HuH-7 (cell line): ENCODE data around the gene RAPGEF6.
"Not testable (repeated sequence)": the region's sequence is repeated elsewhere in the genome, so short reads cannot be mapped to it uniquely, and the experiment has no call there.

Experiments used
- DNase-seq: peaks from one replicate; pipeline ENCODE4 v3.0.0; 2011; ENCODE audit warnings: low spot score

The RAPGEF6 gene

DNA sequence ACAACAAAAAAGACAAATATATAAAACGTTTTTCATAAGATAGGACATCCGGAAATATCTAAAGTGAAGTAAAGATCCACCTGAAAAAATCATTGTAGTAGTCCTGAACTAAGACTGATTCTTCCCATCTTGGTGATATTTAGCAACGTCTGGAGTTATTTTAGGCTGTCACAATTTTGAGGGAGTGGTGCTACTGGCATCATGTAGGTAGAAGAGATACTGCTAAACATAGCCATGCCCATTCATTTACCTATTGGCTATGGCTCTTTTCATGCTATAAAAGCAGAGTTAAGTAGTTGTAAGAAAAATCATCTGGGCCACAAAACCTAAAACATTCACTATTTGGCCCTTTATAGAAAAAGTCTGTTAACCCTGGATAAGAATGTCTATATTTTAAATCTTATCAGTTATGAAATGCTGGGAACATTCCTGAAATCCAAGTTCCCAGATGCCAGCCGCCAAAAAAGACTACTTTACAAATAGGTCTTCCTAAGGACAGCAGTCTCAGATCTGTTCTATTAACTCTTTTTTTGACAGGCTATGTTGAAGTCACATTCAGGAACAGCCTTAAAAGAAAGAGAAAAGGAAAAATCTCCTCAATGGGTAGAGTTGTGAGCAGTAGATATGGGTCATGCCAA is 27.0 kb downstream of the RAPGEF6 start:
- no peak for DNase-seq

DNA sequence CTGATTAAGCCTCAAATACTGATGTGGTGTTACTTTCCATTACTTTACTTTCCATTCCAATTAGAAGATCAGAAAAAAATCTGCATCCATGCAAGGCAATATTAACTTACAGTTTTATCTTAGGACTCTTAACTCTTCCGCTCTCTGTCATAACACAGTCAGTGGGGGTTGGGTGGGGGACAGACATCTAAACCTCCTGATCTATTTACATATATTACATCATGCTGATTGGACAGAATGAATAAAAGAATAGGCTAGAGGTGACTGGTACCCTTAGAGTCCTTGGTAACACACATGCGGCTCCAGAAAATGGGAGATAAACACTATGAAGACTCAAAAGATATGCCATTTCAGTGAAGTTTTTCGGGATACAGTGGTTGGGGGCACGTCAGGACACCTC is 27.6 kb downstream of the RAPGEF6 start:
- no peak for DNase-seq

DNA sequence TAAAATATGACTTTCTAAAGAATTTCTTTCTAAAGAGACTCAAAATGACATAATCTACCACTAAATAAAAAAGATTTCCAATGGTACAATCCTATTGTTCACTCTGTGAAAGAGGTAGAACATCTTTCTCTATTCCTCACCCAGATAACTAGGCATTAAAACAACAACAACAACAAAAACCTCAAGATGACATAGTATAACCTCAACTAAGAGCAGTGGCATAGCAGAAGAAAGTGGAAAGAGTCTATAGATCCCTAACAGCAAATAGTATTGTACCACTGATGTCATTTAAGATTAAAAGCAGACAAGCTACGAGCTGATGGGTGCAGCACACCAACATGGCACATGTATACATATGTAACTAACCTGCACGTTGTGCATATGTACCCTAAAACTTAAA is 29.9 kb downstream of the RAPGEF6 start:
- no peak for DNase-seq

DNA sequence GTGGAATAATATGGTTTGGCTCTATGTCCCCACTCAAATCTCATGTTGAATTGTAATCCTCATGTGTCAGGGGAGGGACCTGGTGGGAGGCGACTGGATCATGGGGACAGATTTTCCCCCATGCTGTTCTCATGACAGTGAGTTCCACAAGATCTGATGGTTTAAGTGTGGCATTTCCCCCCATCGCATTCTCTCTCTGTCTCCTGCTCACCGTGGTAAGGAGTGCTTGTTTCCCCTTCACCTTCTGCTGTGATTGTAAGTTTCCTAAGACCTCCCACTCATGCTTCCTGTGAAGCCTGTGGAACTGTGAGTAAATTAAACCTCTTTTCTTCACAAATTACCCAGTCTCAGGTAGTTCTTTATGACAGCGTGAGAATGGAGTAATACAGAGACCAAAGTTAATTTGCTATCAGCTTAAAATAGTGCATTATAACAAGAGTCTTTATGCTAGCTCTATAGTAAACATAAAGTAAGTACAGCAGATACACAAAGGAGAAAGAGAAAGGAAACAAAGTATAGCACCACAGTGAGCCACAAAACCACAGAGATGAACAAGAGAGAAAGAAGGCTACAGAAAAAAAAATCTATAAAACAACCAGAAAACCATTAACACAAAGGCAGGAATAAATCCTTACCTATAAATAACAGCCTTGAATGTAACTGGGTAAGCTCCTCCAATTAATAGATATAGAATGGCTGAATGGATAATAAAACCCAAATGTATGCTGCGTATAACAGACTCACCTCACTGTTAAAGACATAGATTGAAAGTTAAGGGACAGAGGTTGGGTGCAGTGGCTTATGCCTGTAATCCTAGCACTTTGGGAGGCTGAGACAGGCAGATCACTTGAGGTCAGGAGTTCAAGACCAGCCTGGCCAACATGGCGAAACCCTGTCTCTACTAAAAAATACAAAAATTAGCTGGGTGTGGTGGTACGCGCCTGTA is 39.7 kb downstream of the RAPGEF6 start:
- no peak for DNase-seq

DNA sequence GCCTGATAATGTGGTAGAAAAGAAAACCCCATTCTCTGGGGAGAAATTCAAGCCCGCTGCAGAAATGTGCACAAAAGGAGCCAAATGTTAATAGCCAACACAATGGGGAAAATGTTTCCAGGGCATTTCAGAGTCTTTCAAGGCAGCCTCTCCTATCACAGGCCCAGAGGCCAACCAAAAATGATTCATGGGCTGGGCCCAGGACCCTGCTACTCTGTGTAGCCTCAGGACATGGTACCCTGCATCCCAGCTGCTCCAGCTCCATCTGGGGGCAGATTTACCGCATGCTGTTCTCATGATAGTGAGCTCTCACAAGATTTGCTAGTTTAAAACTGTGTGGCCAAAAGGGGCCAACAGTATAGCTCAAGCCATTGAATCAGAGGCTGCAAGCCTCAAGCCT is 41.1 kb downstream of the RAPGEF6 start:
- DNase-seq: no peak

DNA sequence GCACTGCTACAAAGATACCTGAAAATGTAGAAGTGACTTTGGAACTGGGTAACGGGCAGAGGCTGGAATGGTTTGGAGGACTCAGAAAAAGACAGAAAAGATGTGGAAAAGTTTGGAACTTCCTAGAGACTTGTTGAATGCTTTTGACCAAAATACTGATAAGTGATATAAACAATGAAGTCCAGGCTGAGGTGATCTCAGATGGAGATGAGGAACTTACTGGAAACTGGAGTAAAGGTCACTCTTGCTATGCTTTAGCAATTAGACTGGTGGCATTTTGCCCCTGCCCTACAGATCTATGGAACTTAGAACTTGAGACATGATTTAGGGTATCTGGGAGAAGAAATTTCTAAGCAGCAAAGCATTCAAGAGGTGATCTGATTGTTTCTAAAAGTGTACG is 41.6 kb downstream of the RAPGEF6 start:
- not testable (repeated sequence) for DNase-seq

DNA sequence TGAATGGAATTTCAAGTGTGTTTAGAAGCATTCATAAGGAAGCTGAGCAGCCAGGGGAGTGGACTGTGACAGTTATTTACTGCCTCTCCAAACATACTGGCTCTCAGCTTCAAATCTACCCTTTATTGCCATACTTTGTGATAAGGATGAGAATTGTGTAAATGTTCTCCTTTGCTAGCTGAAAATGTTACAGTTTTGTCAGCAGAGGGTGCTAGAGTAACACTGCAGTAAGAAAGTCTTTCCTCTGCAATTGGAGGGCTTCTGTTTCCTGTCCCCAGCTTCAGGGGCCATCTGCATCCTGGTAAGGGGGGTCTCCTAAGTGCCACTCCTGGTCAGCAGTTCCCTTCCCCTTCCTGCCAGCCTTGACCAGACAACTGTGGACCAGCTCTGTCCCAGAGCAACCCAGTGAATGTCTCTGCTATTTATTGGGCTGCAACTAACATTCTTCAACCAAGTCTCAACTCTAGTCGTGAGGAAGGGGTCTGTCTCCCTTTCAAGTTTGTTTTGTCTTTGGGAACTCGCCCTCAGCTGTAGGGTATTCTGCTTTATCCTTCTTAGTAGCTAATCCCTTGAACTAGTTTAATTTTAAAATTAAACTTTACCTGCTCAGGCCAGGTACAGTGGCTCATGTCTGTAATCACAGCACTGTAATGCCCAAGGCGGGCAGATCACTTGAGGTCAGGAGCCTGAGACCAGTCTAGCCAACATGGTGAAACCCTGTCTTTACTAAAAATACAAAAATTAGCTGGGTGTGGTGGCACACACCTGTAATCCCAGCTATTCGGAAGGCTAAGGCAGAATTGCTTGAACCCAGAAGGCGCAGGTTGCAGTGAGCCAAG is 45.3 kb downstream of the RAPGEF6 start:
- peak; percentile 77 for DNase-seq

DNA sequence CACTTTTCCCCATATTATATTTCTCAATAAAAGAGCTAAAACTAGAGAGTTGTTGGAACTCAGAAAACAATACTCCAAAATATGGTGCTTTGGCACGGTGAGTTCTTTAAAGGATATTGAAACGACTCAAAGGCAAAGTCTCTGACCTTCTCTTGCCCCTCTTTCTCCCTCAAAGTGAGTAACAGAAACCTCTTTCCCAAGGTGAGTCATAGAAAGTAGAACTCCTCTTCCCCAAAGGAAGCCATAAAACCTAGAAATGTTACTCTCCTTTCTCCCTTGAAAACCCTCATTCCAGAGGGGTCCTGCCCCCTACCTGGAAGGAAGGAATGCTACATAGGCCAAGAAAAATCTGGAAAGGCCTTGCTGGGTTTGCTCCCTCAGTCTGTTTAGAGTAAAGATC is 47.5 kb downstream of the RAPGEF6 start:
- no peak for DNase-seq

DNA sequence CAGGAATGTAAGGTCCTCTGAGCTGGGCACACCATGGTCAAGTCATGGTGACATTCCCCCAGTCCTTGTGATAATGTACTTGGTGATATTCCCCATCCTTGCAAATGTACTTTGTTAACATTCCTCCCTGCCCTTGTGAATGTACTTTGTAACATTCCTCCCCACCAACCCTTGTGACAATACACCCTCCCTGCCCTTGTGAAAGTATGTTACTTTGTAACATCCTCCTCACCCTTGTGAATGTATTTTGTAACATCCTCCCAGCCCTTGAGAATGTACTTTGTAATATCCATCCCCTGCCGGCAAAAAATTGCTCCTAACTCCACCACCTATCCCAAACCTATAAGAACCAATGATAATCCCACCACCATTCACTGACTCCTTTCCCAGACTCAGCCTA is 53.3 kb downstream of the RAPGEF6 start:
- DNase-seq: no peak

DNA sequence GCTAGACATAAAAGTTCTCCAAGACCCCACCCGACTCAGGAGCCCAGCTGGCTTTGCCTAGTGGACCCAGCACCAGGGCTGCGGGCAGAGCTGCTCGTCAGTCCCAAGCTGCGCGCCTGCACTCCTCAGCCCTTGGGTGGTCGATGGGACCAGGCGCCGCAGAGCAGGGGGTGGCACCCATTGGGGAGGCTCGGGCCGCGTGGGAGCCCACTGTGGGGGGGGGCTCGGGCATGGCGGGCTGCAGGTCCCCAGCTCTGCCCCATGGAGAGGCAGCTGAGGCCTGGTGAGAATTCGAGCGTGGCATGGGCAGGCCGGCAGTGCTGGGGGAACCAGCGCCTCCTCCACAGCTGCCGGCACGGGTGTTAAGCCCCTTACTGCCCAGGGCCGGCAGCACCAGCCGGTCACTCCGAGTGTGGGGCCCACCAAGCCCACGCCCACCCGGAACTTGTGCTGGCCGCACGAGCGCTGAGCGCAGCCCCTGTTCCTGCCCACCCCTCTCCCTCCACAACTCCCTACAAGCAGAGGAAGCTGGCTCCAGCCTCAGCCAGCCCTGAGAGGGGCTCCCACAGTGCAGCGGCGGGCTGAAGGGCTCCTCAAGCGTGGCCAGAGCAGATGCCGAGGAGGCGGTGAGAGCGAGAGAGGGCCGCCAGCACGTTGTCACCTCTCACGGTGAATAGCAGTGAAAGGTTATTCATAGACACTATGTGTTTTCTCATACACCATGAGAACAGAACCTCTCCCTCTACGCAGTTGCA is 54.9 kb downstream of the RAPGEF6 start:
- no peak for DNase-seq

DNA sequence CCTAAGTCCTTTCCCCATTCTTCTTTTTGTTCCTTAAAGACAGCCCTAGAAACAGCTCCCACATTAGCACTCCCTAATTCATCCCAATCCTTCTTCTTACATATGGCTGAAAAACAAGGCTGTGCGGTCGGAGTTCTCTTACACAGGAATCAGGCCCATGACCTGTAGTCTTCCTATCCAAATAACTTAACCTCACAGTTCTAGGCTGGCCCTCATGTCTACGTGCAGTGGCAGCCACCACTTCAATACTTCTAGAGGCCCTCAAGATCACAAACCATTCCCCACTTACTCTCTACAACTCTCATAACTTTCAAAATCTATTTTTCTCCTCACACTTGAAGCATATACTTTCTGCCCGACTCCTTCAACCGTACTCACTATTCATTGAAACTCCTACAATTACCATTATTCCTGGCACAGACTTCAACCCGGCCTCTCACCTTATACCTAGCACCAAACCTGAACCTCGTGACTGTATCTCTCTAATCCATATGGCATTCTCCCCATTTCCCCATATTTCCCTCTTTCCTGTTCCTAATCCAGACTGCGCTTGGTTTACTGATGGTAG is 59.3 kb downstream of the RAPGEF6 start:
- no peak for DNase-seq

DNA sequence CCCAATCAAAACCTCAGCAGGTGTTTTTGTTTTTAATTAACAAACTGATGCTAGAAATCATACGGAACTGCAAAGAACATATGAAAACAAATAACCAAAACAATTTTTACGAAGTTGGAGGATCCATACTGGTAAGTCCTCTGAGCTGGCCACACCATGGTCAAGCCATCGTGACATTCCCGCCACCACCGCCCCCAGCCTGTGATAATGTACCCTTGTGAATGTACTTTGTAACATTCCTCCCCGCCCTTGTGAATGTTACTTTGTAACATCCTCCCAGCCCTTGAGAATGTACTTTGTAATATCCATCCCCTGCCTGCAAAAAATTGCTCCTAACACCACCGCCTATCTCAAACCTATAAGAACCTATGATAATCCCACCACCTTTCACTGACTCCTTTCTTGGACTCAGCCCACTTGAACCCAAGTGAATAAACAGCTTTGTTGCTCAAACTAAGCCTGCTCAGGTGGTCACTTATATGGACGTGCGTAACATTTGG is 63.3 kb downstream of the RAPGEF6 start:
- no peak for DNase-seq

DNA sequence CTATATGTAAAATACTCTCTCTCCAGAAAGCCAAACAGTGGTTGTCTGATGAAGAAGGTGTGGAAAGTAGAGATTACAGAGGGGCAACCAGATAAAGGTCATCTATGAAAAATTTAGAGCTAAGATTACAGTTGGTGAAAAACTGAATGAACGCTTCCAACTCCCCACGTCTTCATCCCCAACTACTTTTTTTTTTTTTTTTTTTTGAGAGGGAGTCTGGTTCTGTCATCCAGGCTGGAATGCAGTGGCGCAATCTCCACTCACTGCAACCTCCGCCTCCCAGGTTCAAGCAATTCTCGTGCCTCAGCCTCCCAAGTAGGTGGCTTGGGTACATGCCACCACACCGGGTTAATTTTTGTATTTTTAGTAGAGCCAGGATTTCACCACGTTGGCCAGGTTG is 64.3 kb downstream of the RAPGEF6 start:
- DNase-seq: no peak

DNA sequence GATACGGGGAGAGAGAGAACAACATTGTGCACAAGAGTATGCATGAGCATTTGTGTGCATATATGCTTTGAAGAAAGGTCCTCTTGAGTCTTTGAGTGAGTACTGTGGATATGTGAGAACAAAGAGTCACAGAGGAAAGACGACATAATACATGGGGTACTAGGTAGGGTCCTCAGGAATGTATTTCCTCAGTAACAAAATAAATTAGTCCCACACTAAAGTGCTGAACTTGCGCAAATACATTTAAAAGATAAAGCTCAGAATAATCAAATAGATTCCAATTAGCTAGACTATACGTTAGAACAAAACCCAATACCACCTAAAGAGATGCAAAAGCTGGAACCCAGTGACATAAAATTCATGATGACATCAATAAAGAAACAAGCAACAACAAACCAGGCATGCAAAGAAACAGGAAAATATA is 70.8 kb downstream of the RAPGEF6 start:
- no peak for DNase-seq

DNA sequence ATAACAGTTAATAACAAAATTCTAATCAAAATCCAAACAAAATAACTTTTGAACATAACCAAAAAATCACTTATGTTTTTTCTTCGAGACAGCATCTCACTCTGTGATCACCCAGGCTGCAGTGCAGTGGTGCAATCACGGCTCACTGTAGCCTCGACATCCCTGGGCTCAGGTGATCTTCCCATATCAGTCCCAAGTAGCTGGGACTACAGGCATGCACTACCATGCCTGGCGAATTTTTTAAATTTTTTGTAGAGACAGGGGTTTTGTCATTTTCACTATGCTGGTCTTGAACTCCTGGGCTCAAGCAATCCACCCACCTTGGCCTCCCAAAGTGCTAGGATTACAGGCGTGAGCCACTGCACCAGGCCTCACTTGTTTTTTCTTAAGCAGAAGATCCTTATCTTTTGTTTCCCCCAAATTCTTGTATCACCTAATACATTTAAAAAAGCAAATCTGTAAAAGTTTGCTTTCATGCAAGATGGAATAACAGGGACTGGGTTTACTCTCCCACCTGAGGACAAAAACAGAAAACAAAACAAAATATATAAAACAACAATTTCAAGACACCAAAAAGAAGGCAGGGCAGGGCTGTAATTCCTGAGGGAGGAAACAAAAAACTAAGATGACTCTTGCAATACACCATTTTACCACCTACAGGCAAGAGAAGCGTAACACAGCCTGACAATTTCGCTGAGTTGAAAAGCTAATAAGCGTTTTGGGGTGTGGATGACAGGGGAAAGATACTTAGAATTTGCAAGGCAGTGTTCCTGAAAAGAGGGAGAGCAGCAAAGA is 71.4 kb downstream of the RAPGEF6 start:
- DNase-seq: peak; percentile 4

DNA sequence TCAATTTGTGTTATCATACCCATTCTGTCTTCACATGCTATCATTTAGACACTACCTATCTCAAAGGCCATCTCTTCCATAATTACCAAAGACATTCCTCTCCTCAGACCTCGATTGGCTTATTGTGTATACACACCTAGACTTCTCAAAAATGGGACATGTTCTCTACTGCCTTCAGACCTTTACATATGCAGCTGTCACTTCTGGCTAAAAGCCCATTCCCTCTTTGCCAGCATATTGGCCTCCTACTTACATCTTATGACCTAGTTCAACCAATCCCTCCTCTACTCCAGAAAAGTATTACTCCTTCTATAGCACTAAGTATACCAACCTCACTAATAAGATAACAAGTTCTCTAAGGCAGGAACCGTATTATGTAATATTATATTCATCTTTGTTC is 84.4 kb downstream of the RAPGEF6 start:
- no peak for DNase-seq

DNA sequence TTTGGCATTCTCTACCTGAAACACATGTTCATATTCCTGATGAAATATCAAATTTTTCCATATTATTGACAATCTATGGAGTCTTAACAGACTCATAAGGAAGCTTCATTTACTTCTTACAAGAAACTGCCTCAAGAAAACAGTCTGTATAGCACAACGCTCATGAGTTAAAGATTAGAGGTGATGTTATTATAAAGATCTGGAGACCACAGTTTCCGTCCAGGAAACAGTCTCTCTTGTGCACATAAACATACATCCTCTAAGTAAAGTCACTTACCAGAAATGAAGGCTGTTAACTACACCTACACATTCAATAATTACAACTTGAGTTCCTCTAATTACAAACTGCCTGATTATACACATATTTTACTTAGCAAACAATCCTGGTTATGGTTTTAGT is 86.9 kb downstream of the RAPGEF6 start:
- DNase-seq: no peak

DNA sequence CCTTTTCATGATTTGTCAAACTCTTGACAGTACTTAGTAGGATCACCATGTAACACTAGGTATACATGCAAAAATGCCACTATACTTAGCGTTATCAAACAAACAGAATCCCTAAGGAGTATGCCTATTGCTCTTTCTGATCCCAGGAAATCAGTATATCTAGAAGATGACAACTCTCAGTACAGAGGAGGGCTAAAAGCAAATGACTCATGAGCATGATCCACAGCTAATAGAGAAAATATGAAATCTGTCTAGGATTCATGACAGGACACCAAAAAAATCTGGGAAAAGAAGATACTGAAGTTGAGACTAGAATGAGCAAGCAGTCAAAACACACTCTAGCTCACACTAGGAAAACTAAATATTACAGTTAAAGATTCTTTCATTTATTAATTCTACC is 89.2 kb downstream of the RAPGEF6 start:
- no peak for DNase-seq

DNA sequence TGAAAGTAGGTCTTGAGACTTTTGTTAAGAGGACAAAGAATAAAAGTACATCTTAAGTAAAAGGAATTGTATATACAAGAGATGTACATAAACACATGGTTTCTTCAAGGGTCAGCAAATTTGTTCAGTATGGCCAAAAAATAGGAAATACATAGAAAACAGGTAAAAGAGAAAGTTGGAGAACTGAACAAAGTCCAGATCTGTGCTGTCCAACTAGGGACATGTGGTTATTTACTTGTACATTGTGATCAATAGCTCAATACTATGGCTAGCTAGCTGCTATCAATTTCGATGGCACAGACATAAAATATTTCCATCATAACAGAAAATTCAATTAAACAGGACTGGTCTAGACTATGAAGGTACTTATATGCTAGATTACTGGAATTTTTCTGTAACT is 92.3 kb downstream of the RAPGEF6 start:
- no peak for DNase-seq

DNA sequence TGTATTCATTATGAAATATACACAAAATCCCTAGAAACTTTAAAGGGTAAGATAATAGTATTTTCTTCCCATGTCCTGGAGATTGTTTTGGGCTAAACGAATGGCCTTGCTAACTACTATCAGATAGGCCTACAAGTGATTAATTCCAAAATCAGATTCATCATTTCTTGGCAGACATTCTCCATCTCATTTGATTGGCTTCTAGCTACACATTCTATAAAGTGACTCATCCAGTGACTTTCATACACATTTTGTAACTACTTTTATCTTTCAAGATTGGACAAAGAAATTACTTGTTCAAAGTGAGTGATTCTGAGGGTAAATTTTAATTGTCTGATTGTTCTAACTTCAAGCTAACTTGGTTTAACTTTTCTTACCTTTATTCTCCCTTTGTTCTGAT is 93.3 kb downstream of the RAPGEF6 start:
- no peak for DNase-seq

DNA sequence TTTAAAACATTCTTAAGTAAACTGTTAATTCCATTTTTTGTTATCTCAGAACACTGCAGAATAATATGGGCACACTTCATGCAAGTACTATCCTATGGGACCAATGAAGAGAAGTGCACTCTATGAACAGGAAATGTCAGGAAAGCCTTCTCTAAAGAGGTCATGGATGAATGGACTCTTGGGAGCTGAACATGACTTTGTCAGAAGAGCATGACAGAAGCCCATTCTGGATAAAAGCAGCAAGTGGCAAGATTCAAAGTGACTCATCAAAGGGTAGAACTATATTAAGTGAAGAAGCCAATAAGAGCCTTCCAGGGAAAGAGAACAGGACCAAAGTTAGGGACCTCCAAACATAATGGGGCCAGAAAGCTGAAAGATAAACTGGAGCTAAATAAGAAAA is 94.0 kb downstream of the RAPGEF6 start:
- DNase-seq: no peak
